ENCODE results near the gene SLC9A8.

The SLC9A8 gene

DNA sequence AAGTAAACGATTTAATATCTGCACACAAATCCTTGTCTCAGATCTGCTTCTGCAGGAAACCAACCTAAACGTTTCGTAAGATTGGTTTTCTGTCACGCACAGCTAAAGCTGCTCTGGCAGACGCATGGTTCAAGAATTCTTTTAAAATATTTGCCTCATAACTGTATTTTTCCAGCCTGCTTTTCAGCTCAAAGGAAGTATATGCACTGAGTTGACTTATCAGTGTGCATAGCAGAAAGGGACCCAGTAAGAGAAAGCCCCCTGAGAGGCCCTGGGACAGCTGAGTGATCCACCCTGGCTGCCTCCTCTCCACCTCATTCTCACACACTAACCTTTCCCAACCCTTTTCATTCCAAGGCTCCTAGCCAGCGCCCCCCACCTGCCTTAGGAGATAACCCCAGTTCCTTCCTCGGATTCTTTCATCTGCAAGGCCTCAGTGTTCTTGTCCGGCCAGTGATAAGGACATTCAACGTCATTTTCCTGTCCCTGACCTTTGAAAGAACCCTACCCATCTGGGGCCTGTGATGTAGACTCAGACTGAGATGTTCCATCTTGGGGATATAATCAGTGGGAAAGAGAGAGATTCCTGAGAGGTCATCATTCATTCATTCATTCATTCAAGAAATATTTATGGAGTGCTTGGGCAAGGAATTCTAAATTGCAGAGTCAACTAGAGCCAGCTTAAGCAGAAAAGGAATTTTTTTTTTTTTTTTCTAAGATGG, 22.4 kb upstream of the SLC9A8 start:
- Histone ChIP-seq H3K9ac (ENCODE audit: low read depth, low read length) (no peak overlapping the region), H3K27me3 (ENCODE audit: insufficient read depth, low read length, poor library complexity) (peaks cover 9% of the 10 kb centered on the region), H3K27ac (ENCODE audit: low read length) (no peak overlapping the region), H3K4me1 (ENCODE audit: insufficient read depth, low read length) (no peaks in the 10 kb centered on the region), H3K4me3 (ENCODE audit: low read depth in 1 of 2, low read length in 2 of 2) (no peak overlapping the region), H4K20me1 (ENCODE audit: insufficient read depth, low read length) (no peaks in the 10 kb centered on the region), H3K79me2 (ENCODE audit: insufficient read depth, low read length) (no peaks in the 10 kb centered on the region), H3K9me3 (ENCODE audit: insufficient read depth, low read length, severe bottlenecking) (no peaks in the 10 kb centered on the region), H3K36me3 (ENCODE audit: insufficient read depth, low read length) (no peaks in the 10 kb centered on the region), H2AFZ (ENCODE audit: low read depth, low read length) (no peak overlapping the region), H3K4me2 (ENCODE audit: insufficient read depth, low read length) (no peak overlapping the region)
- no peak for DNase-seq
- ATAC-seq (ENCODE audit: insufficient read depth, low read depth) = no peak
- TF ChIP-seq, protein P1, sequence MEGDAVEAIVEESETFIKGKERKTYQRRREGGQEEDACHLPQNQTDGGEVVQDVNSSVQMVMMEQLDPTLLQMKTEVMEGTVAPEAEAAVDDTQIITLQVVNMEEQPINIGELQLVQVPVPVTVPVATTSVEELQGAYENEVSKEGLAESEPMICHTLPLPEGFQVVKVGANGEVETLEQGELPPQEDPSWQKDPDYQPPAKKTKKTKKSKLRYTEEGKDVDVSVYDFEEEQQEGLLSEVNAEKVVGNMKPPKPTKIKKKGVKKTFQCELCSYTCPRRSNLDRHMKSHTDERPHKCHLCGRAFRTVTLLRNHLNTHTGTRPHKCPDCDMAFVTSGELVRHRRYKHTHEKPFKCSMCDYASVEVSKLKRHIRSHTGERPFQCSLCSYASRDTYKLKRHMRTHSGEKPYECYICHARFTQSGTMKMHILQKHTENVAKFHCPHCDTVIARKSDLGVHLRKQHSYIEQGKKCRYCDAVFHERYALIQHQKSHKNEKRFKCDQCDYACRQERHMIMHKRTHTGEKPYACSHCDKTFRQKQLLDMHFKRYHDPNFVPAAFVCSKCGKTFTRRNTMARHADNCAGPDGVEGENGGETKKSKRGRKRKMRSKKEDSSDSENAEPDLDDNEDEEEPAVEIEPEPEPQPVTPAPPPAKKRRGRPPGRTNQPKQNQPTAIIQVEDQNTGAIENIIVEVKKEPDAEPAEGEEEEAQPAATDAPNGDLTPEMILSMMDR (IDR thresholded peaks at IDR 0.05; ENCODE audit: borderline replicate concordance, extremely low read depth, low read length, poor library complexity, severe bottlenecking) = no peak
- no peak for TF ChIP-seq EZH2 (IDR thresholded peaks at IDR 0.05; ENCODE audit: borderline replicate concordance, low read depth, low read length, severe bottlenecking)

DNA sequence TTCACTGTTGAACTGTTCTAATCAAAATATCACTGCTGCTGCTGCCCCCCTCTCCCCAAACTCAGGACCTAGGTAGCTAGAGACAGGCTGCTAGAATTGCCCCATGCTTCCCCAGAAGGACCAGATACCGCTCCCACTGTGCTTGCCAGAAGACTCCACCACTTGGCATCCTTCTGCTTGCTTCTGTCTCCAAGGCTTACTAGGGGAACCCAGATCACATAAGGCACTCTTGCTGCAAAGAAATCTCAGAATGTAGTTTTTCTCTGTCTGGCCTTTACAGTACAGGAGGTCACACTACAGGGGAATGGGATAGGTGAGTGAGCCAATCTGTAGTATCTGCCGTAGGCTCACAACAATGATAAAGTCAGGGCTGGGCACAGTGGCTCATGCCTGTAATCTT, 21.5 kb upstream of the SLC9A8 start:
- Histone ChIP-seq H3K4me2 (ENCODE audit: insufficient read depth, low read length) (no peak overlapping the region), H3K79me2 (ENCODE audit: insufficient read depth, low read length) (no peaks in the 10 kb centered on the region), H3K4me3 (ENCODE audit: low read depth in 1 of 2, low read length in 2 of 2) (no peak overlapping the region), H3K36me3 (ENCODE audit: insufficient read depth, low read length) (no peaks in the 10 kb centered on the region), H3K9me3 (ENCODE audit: insufficient read depth, low read length, severe bottlenecking) (no peaks in the 10 kb centered on the region), H3K4me1 (ENCODE audit: insufficient read depth, low read length) (no peaks in the 10 kb centered on the region), H2AFZ (ENCODE audit: low read depth, low read length) (no peak overlapping the region), H3K27ac (ENCODE audit: low read length) (no peak overlapping the region), H4K20me1 (ENCODE audit: insufficient read depth, low read length) (no peaks in the 10 kb centered on the region), H3K9ac (ENCODE audit: low read depth, low read length) (no peak overlapping the region), H3K27me3 (ENCODE audit: insufficient read depth, low read length, poor library complexity) (peaks cover 9% of the 10 kb centered on the region)
- ATAC-seq (ENCODE audit: insufficient read depth, low read depth) = no peak
- TF ChIP-seq EZH2 (IDR thresholded peaks at IDR 0.05; ENCODE audit: borderline replicate concordance, low read depth, low read length, severe bottlenecking) = no peak
- TF ChIP-seq, protein P1 (IDR thresholded peaks at IDR 0.05; ENCODE audit: borderline replicate concordance, extremely low read depth, low read length, poor library complexity, severe bottlenecking) = no peak
- no peak for DNase-seq

DNA sequence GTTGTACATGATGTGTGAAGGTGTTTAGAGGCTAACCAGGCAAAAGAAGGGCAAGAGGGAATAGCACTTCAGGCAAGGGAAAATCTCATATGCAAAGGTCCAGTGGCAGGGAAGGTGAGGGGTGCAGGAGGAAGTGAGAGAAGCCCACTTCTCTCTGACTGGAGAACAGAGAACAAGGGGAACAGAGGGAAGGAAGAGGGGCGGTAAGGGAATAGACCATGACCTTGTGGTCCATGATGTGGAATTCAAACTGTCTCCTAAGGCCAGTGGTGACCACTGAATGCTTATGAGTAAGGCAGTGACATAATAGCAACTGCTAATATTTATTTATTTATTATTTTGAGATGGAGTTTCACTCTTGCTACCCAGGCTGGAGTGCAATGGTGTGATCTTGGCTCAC, 20.6 kb upstream of the SLC9A8 start:
- DNase-seq = no peak
- no peak overlapping the region for H3K4me3 ChIP-seq (ENCODE audit: low read depth in 1 of 2, low read length in 2 of 2)
- peaks cover 9% of the 10 kb centered on the region for H3K27me3 ChIP-seq (ENCODE audit: insufficient read depth, low read length, poor library complexity)
- ATAC-seq (ENCODE audit: insufficient read depth, low read depth) = no peak
- no peak overlapping the region for H3K27ac ChIP-seq (ENCODE audit: low read length)
- no peaks in the 10 kb centered on the region for H3K9me3 ChIP-seq (ENCODE audit: insufficient read depth, low read length, severe bottlenecking)
- H4K20me1 ChIP-seq (ENCODE audit: insufficient read depth, low read length) = no peaks in the 10 kb centered on the region
- TF ChIP-seq, protein P1 (IDR thresholded peaks at IDR 0.05; ENCODE audit: borderline replicate concordance, extremely low read depth, low read length, poor library complexity, severe bottlenecking) = no peak
- no peak for TF ChIP-seq EZH2 (IDR thresholded peaks at IDR 0.05; ENCODE audit: borderline replicate concordance, low read depth, low read length, severe bottlenecking)
- no peak overlapping the region for H3K4me2 ChIP-seq (ENCODE audit: insufficient read depth, low read length)
- no peaks in the 10 kb centered on the region for H3K36me3 ChIP-seq (ENCODE audit: insufficient read depth, low read length)
- H3K79me2 ChIP-seq (ENCODE audit: insufficient read depth, low read length) = no peaks in the 10 kb centered on the region
- H2AFZ ChIP-seq (ENCODE audit: low read depth, low read length) = no peak overlapping the region
- no peak overlapping the region for H3K9ac ChIP-seq (ENCODE audit: low read depth, low read length)
- no peaks in the 10 kb centered on the region for H3K4me1 ChIP-seq (ENCODE audit: insufficient read depth, low read length)
